GM13976 (cell line): ENCODE results near the gene CDC42BPA.

ENCODE experiments used
- DNase-seq: peaks from one replicate; pipeline ENCODE4 v3.0.0; 2012; ENCODE audit warnings: low spot score
- CTCF ChIP-seq: IDR thresholded peaks from 2 replicates; pipeline ENCODE4 v1.5.1; 2012; ENCODE audit warnings: borderline replicate concordance, mild to moderate bottlenecking; ENCODE audit not compliant: insufficient read depth; ENCODE audit errors: extremely low read depth, missing control alignments, control extremely low read depth
- in situ Hi-C: fragments of 300-500 bp; cut with MboI; formaldehyde crosslinking; loops from one replicate; pipeline ENCODE4 v1.12.0; 2022; ENCODE audit warnings: low sequenced_read_pairs, mixed read lengths, inconsistent platforms; ENCODE audit not compliant: unreplicated experiment

Gene CDC42BPA

GRCh38 chr1:226954337-226954736, 364.0 kb downstream of the CDC42BPA start:
- no peak for TF ChIP-seq CTCF
- DNase-seq = no peak
- in situ Hi-C loops = no loop called here

- no peak for DNase-seq
- TF ChIP-seq CTCF = no peak
- in situ Hi-C loops = no loop called here
Observed at GRCh38 chr1:226953175-226953800, 365.0 kb downstream of the CDC42BPA start.

GRCh38 chr1:226952118-226952441, 366.2 kb downstream of the CDC42BPA start:
- in situ Hi-C loops = no loop called here
- no peak for TF ChIP-seq CTCF
- no peak for DNase-seq

GRCh38 chr1:226951286-226952117, 366.8 kb downstream of the CDC42BPA start:
- TF ChIP-seq CTCF = no peak
- DNase-seq = no peak
- in situ Hi-C loops = no loop called here

GRCh38 chr1:226950871-226951270, 367.4 kb downstream of the CDC42BPA start:
- no peak for TF ChIP-seq CTCF
- in situ Hi-C loops = no loop called here
- DNase-seq = no peak

- no peak for TF ChIP-seq CTCF
- DNase-seq = no peak
- in situ Hi-C loops = no loop called here
Observed at GRCh38 chr1:226950316-226950715, 368.0 kb downstream of the CDC42BPA start.

- DNase-seq = no peak
- in situ Hi-C loops = no loop called here
- no peak for TF ChIP-seq CTCF
Observed at GRCh38 chr1:226949401-226949800, 368.9 kb downstream of the CDC42BPA start.
